ENCODE data around the gene HYAL4.
"Not testable (repeated sequence)": the region's sequence is repeated elsewhere in the genome, so short reads cannot be mapped to it uniquely, and the experiment has no call there.

The HYAL4 gene

GRCh38 chr7:123844712-123845219 lies at the start of gene HYAL4:
Gene HYAL4, plus strand, starts transcription at chr7:123845169. Its CDS starts 23,105 bp downstream, at chr7:123868274.
- DNase-seq (ENCODE audit: low read depth), result no peak

- DNase-seq (ENCODE audit: low read depth), result no peak
These were observed 49.1 kb upstream of the HYAL4 start for GRCh38 chr7:123795917-123796316.

- DNase-seq (ENCODE audit: low read depth), result no peak
These were observed 48.4 kb upstream of the HYAL4 start for GRCh38 chr7:123796568-123796967.

GRCh38 chr7:123797673-123798531 lies 47.1 kb upstream of the HYAL4 start:
- peak; percentile 63 for DNase-seq (ENCODE audit: low read depth)

- no peak for DNase-seq (ENCODE audit: low read depth)
These were observed 46.3 kb upstream of the HYAL4 start for GRCh38 chr7:123798532-123799188.

- no peak for DNase-seq (ENCODE audit: low read depth)
These were observed 42.7 kb upstream of the HYAL4 start for GRCh38 chr7:123802249-123802648.

GRCh38 chr7:123805287-123805686 lies 39.7 kb upstream of the HYAL4 start:
- no peak for DNase-seq (ENCODE audit: low read depth)

GRCh38 chr7:123809471-123809870 lies 35.5 kb upstream of the HYAL4 start:
- DNase-seq (ENCODE audit: low read depth), result no peak

GRCh38 chr7:123811056-123811455 lies 33.9 kb upstream of the HYAL4 start:
- DNase-seq (ENCODE audit: low read depth), result peak; percentile 50

GRCh38 chr7:123816916-123817315 lies 28.1 kb upstream of the HYAL4 start:
- DNase-seq (ENCODE audit: low read depth), result no peak

GRCh38 chr7:123819001-123819400 lies 26.0 kb upstream of the HYAL4 start:
- no peak for DNase-seq (ENCODE audit: low read depth)

- DNase-seq (ENCODE audit: low read depth), result not testable (repeated sequence)
These were observed 25.2 kb upstream of the HYAL4 start for GRCh38 chr7:123819795-123820194.

GRCh38 chr7:123820864-123821263 lies 24.1 kb upstream of the HYAL4 start:
- DNase-seq (ENCODE audit: low read depth), result no peak

- DNase-seq (ENCODE audit: low read depth), result no peak
These were observed 23.6 kb upstream of the HYAL4 start for GRCh38 chr7:123821320-123821719.

- no peak for DNase-seq (ENCODE audit: low read depth)
These were observed 20.8 kb upstream of the HYAL4 start for GRCh38 chr7:123823898-123824753.

GRCh38 chr7:123824754-123825067 lies 20.3 kb upstream of the HYAL4 start:
- DNase-seq (ENCODE audit: low read depth), result no peak

GRCh38 chr7:123828805-123829204 lies 16.2 kb upstream of the HYAL4 start:
- no peak for DNase-seq (ENCODE audit: low read depth)

GRCh38 chr7:123836656-123837055 lies 8.3 kb upstream of the HYAL4 start:
- DNase-seq (ENCODE audit: low read depth), result no peak

- not testable (repeated sequence) for DNase-seq (ENCODE audit: low read depth)
These were observed 5.9 kb upstream of the HYAL4 start for GRCh38 chr7:123839106-123839505.

- not testable (repeated sequence) for DNase-seq (ENCODE audit: low read depth)
These were observed 827 bp upstream of the HYAL4 start for GRCh38 chr7:123844142-123844541.

- DNase-seq (ENCODE audit: low read depth), result no peak
These were observed 851 bp downstream of the HYAL4 start for GRCh38 chr7:123845823-123846216.

GRCh38 chr7:123846217-123846891 lies 1.4 kb downstream of the HYAL4 start:
- DNase-seq (ENCODE audit: low read depth), result no peak

Data from fibroblast of gingiva (primary cell).